GM18909 (cell line): ENCODE data around the gene MELTF.

Experiments used
- ATAC-seq: cut with Tn5 transposase; IDR thresholded peaks from one replicate; pipeline ENCODE4 v1.9.1; 2021; ENCODE audit warnings: mild to moderate bottlenecking; ENCODE audit not compliant: unreplicated experiment, poor library complexity

MELTF gene

DNA sequence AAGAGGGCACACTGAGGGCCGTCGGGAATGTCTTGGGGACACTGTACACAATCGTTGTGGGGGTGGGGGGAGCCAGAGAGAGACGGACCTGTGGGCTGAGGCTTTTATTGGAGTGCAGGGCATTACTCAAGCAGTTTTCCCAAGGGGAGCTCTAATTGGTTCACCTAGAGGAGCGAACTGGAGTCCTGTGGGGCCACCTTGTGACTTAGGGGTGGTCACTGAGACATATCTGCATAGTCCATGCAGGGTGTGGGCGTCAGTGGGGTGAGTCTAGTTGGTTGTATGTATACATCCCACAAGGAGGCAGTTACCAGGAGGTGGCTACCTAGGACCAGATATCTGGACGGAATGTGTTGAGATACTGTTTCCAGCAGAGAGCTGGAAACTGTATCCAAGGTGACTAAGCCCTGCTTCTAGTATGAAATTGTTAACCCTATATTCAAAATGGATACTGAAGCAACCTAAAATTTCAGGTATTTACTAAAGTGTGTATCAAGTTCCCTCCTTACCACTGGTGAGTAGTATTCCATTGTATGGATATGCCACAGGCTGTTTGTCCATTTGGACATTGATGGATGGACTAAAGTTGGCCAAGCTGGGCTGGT is 58.4 kb downstream of the MELTF start:
- no peak for ATAC-seq

DNA sequence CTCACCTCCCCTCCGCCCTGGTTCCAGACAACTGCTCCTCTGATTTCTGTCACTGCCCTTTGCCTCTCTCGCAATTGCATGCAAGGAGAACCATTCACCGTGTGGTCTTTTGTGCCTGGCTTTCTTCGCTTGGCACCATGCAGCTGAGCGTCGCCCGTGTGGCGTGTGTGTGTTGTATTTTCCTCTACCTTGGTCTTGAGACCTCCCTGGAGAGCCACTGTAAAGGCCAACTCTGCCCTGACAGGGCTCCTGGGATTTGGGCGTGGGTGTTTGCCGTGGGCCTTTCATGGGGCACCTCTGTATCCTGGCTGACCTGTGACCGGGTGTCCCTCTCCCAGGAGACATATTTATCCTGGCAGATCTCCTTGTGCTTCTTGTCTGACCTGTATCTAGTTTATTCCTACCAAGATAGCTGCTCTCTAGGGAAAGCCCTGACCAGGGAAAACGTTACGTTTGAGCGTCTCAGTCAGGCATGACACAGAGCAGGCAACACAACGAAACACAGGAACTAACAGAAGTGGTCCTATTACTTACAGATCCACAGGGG is 59.0 kb downstream of the MELTF start:
- ATAC-seq = no peak

- ATAC-seq = peak; percentile 55
These were observed 59.7 kb downstream of the MELTF start for GRCh38 chr3:196969660-196970546.

- ATAC-seq = peak; percentile 43
These were observed 60.4 kb downstream of the MELTF start for GRCh38 chr3:196969134-196969659.

GRCh38 chr3:196968233-196969133 is 61.1 kb downstream of the MELTF start, which contains the start of gene PIGZ:
Gene PIGZ, minus strand, starts transcription at chr3:196968833. Its CDS starts 16,802 bp downstream, at chr3:196952031.
- ATAC-seq = peak; percentile 64

DNA sequence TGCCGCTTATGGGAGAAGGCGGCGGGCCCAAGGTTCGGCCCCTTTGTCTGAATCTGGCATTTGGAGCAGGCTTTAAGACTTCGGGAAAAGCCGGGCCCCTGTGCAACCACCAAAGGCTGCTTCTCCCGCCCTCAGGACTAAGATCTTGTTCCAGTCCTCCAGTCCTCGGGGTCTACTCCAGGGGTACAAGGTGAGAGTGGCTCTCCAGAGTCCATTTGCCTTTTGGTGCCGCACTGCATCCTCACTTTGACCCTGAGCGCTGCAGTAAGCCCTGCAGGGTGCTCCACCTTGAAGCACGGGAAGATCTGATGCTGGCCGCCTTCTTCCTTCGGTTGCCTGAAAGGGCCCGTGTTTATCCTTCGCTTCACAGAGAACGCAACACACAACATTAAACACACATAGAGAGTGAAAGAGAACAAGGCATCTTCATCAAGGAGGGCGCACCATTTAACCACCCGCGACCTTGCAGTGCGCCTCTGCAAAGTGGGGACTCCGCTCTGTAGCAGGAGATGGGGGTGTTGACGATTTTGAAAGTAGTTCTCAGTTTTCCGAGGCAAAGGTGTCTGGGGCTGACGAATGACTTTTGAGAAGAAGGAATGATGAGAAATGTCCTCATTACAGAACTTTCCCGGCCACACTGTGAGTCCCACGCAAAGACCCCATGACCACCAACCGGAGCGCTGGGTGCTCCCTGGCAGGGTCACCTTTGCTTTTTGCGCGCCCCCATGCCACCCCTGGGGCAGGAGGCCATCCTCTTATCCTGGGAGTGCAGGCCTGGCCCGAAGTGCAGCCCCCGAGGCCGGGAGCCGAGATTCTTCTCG is 62.0 kb downstream of the MELTF start:
- ATAC-seq = no peak

- ATAC-seq = no peak
These were observed 62.9 kb downstream of the MELTF start for GRCh38 chr3:196966526-196967401.

- ATAC-seq = no peak
These were observed 63.8 kb downstream of the MELTF start for GRCh38 chr3:196965804-196966173.

GRCh38 chr3:196965112-196965803 is 64.4 kb downstream of the MELTF start:
- ATAC-seq = no peak

GRCh38 chr3:196963631-196963953 is 66.0 kb downstream of the MELTF start:
- no peak for ATAC-seq

GRCh38 chr3:196962930-196963630 is 66.5 kb downstream of the MELTF start:
- ATAC-seq = peak; percentile 54

GRCh38 chr3:196962108-196962929 is 67.3 kb downstream of the MELTF start:
- no peak for ATAC-seq

GRCh38 chr3:196954832-196955231 is 74.8 kb downstream of the MELTF start:
- no peak for ATAC-seq
